GM21526 (cell line): ENCODE measurements around the gene RAP1GAP2.
"Not testable (repeated sequence)": the region's sequence is repeated elsewhere in the genome, so short reads cannot be mapped to it uniquely, and the experiment has no call there.

Source experiments
- ATAC-seq: cut with Tn5 transposase; IDR thresholded peaks from one replicate; pipeline ENCODE4 v1.9.1; 2021; ENCODE audit warnings: moderate library complexity; ENCODE audit not compliant: unreplicated experiment, low FRiP score

RAP1GAP2 gene

GRCh38 chr17:2989855-2990254, 193.6 kb downstream of the RAP1GAP2 start:
- no peak for ATAC-seq

GRCh38 chr17:2990396-2990795, 194.2 kb downstream of the RAP1GAP2 start:
- no peak for ATAC-seq

GRCh38 chr17:2991396-2992180, 195.3 kb downstream of the RAP1GAP2 start:
- not testable (repeated sequence) for ATAC-seq

- no peak for ATAC-seq
Observed at GRCh38 chr17:2994441-2994840, 198.2 kb downstream of the RAP1GAP2 start.

- ATAC-seq = no peak
Observed at GRCh38 chr17:2995377-2995776, 199.1 kb downstream of the RAP1GAP2 start.

- ATAC-seq = no peak
Observed at GRCh38 chr17:2995886-2996809, 199.9 kb downstream of the RAP1GAP2 start.

GRCh38 chr17:2996810-2997670, 200.8 kb downstream of the RAP1GAP2 start:
- no peak for ATAC-seq

- ATAC-seq = not testable (repeated sequence)
Observed at GRCh38 chr17:2998469-2998901, 202.2 kb downstream of the RAP1GAP2 start.

- peak; percentile 77 for ATAC-seq
Observed at GRCh38 chr17:3002538-3003295, 206.5 kb downstream of the RAP1GAP2 start.

- no peak for ATAC-seq
Observed at GRCh38 chr17:3003296-3004149, 207.3 kb downstream of the RAP1GAP2 start.

- ATAC-seq = no peak
Observed at GRCh38 chr17:3004150-3004801, 208.0 kb downstream of the RAP1GAP2 start.

- no peak for ATAC-seq
Observed at GRCh38 chr17:3004925-3005324, 208.7 kb downstream of the RAP1GAP2 start.

- ATAC-seq = no peak
Observed at GRCh38 chr17:3005696-3006095, 209.5 kb downstream of the RAP1GAP2 start.

GRCh38 chr17:3006801-3007200, 210.6 kb downstream of the RAP1GAP2 start:
- no peak for ATAC-seq

- ATAC-seq = no peak
Observed at GRCh38 chr17:3007651-3008121, 211.4 kb downstream of the RAP1GAP2 start.

- ATAC-seq = no peak
Observed at GRCh38 chr17:3008336-3009288, 212.4 kb downstream of the RAP1GAP2 start.

GRCh38 chr17:3009411-3009920, 213.2 kb downstream of the RAP1GAP2 start:
- no peak for ATAC-seq
